Measurements from ENCODE around the gene HLA-DOA.

HLA-DOA gene

GRCh38 chr6:33017018-33017417, 7.6 kb upstream of the HLA-DOA start:
- no peak for DNase-seq (ENCODE audit: low read depth, low spot score)

GRCh38 chr6:33015798-33016197, 6.4 kb upstream of the HLA-DOA start:
- no peak for DNase-seq (ENCODE audit: low read depth, low spot score)

- peak; percentile 60 for DNase-seq (ENCODE audit: low read depth, low spot score)
These were observed 5.6 kb upstream of the HLA-DOA start for GRCh38 chr6:33014841-33015634.

- DNase-seq (ENCODE audit: low read depth, low spot score): no peak
These were observed 4.2 kb upstream of the HLA-DOA start for GRCh38 chr6:33013608-33014007.

- DNase-seq (ENCODE audit: low read depth, low spot score): no peak
These were observed 965 bp upstream of the HLA-DOA start for GRCh38 chr6:33010356-33010755.

- no peak for DNase-seq (ENCODE audit: low read depth, low spot score)
These were observed 1.5 kb downstream of the HLA-DOA start for GRCh38 chr6:33007831-33008400.

- no peak for DNase-seq (ENCODE audit: low read depth, low spot score)
These were observed 4.5 kb downstream of the HLA-DOA start for GRCh38 chr6:33004940-33005339.

GRCh38 chr6:33001685-33002084, 7.7 kb downstream of the HLA-DOA start:
- DNase-seq (ENCODE audit: low read depth, low spot score): no peak

GRCh38 chr6:33000055-33000454, 9.3 kb downstream of the HLA-DOA start:
- DNase-seq (ENCODE audit: low read depth, low spot score): no peak

GRCh38 chr6:32995448-32995847, 13.9 kb downstream of the HLA-DOA start:
- DNase-seq (ENCODE audit: low read depth, low spot score): no peak

GRCh38 chr6:32993363-32993973, 15.9 kb downstream of the HLA-DOA start:
- DNase-seq (ENCODE audit: low read depth, low spot score): no peak

- DNase-seq (ENCODE audit: low read depth, low spot score): no peak
These were observed 17.4 kb downstream of the HLA-DOA start for GRCh38 chr6:32991972-32992371.

- no peak for DNase-seq (ENCODE audit: low read depth, low spot score)
These were observed 20.0 kb downstream of the HLA-DOA start for GRCh38 chr6:32989368-32989767.

GRCh38 chr6:32984622-32985389, 24.6 kb downstream of the HLA-DOA start:
- DNase-seq (ENCODE audit: low read depth, low spot score): no peak

GRCh38 chr6:32983964-32984621, 25.3 kb downstream of the HLA-DOA start:
- no peak for DNase-seq (ENCODE audit: low read depth, low spot score)

- DNase-seq (ENCODE audit: low read depth, low spot score): no peak
These were observed 25.9 kb downstream of the HLA-DOA start for GRCh38 chr6:32983493-32983848.

GRCh38 chr6:32982702-32983492, 26.5 kb downstream of the HLA-DOA start:
- no peak for DNase-seq (ENCODE audit: low read depth, low spot score)

- no peak for DNase-seq (ENCODE audit: low read depth, low spot score)
These were observed 27.2 kb downstream of the HLA-DOA start for GRCh38 chr6:32982084-32982701.

- no peak for DNase-seq (ENCODE audit: low read depth, low spot score)
These were observed 28.8 kb downstream of the HLA-DOA start for GRCh38 chr6:32980488-32981038.

Data from brain pericyte (primary cell).